Fibroblast of villous mesenchyme (primary cell): ENCODE measurements around the gene RHNO1. TPM values are rescaled to one million over a fixed set of nuclear protein-coding genes. Genes with fewer than 3 reads are reported as not detected.
"Not testable (repeated sequence)": the region's sequence is repeated elsewhere in the genome, so short reads cannot be mapped to it uniquely, and the experiment has no call there.

Experiments used
- DNase-seq: peaks from one replicate; pipeline ENCODE4 v3.0.0-alpha.2; 2010; ENCODE audit warnings: low read depth
- H3K4me3 ChIP-seq: 2 replicates; pipeline ENCODE4 v1.5.1; 2011; ENCODE audit warnings: low read depth, mild to moderate bottlenecking, low read length
- CTCF ChIP-seq: IDR thresholded peaks from 2 replicates; pipeline ENCODE4 v1.5.1; 2012; ENCODE audit warnings: low read depth, mild to moderate bottlenecking, low read length; ENCODE audit not compliant: insufficient read depth
- total RNA-seq: library from RNA; depleted of rRNA; stranded (reverse); fragments of >200 nt; gene quantifications from 2 replicates; pipeline ENCODE4 v1.2.3, GENCODE V29; 2012

RHNO1 gene
- total RNA-seq, 1 donor, result 38.0 TPM

GRCh38 chr12:2857576-2857975 is 19.4 kb upstream of the RHNO1 start:
- no peak for DNase-seq
- no peak for TF ChIP-seq CTCF
- H3K4me3 ChIP-seq, result no peak overlapping the region

- no peak for TF ChIP-seq CTCF
These were observed 18.7 kb upstream of the RHNO1 start for GRCh38 chr12:2858334-2858733.

GRCh38 chr12:2858944-2859421 is 18.0 kb upstream of the RHNO1 start:
- no peak for TF ChIP-seq CTCF
- no peak overlapping the region for H3K4me3 ChIP-seq
- DNase-seq, result peak; percentile 65

More at GRCh38 chr12:2858334-2858733, 18.7 kb upstream of the RHNO1 start:
- no peak overlapping the region for H3K4me3 ChIP-seq
- no peak for DNase-seq

- no peak for TF ChIP-seq CTCF
- no peak for DNase-seq
- no peak overlapping the region for H3K4me3 ChIP-seq
These were observed 16.9 kb upstream of the RHNO1 start for GRCh38 chr12:2860170-2860569.

- no peak for TF ChIP-seq CTCF
- H3K4me3 ChIP-seq, result no peak overlapping the region
- DNase-seq, result no peak
These were observed 14.1 kb upstream of the RHNO1 start for GRCh38 chr12:2862876-2863275.

DNA sequence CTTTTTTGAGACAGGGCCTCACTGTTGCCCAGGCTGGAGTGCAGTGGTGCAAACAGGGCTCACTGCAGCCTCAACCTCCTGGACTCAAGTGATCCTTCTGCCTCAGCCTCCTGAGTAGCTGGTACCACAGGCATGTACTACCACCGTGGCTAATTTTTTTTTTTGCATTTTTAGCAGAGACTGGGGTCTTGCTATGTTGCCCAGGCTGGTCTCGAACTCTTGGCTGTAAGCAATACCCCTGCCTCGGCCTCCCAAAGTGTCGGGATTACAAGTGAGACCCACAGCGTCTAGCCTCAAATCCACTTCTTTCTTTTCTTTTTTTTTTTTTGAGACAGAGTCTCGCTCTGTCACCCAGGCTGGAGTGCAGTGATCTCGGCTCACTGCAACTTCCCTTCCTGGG is 13.6 kb upstream of the RHNO1 start:
- not testable (repeated sequence) for DNase-seq, H3K4me3 ChIP-seq

- no peak for TF ChIP-seq CTCF
- H3K4me3 ChIP-seq, result no peak overlapping the region
- DNase-seq, result no peak
These were observed 12.8 kb upstream of the RHNO1 start for GRCh38 chr12:2864198-2864597.

DNA sequence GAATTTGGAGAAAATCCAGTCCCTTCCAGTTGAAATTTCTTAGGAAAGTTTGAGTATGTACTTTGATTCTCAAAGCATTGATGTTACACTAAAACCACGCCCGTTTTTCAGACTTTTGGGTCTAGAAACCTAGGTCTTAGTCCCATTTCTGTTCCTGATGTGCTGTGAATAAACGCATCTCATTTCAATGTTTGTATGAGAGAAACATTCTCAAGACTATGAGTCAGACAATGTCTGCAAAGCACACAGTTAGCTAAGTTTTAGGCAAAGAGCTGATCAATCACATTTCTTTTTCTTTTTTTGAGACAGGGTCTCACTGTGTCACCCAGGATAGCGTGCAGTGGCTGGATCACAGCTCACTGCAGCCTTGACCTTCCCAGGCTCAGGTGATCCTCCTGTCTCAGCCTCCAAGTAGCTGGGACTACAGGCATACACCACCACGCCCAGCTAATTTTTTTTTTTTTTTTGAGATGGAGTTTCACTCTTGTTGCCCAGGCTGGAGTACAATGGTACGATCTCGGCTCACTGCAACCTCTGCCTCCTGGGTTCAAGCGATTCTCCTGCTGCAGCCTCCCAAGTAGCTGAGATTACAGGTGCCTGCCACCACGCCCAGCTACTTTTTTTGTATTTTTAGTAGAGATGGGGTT is 7.9 kb upstream of the RHNO1 start:
- not testable (repeated sequence) for H3K4me3 ChIP-seq, DNase-seq
